Measurements from ENCODE around the gene PARL.

- TF ChIP-seq CTCF (conservative IDR thresholded peaks at IDR 0.05; ENCODE audit: low read depth, low read length) (no peak), EZH2 (IDR thresholded peaks at IDR 0.05; ENCODE audit: low read length, unreplicated experiment) (no peak)
These were observed 73.0 kb downstream of the PARL start for GRCh38 chr3:183811638-183812037.
